Nephron progenitor cell (in vitro differentiated cells): Measurements from ENCODE around the gene EID3.

Source experiments
- DNase-seq: peaks from one replicate; pipeline ENCODE4 v3.0.0; 2021
- H3K27ac Mint-ChIP-seq: 2 replicates; pipeline ENCODE4 v1.8.0; 2021; ENCODE audit warnings: mild to moderate bottlenecking, moderate library complexity, mixed read lengths
- H3K27me3 Mint-ChIP-seq: 2 replicates; pipeline ENCODE4 v1.8.0; 2021; ENCODE audit warnings: mild to moderate bottlenecking, low read depth, mixed read lengths; ENCODE audit not compliant: poor library complexity
- H3K36me3 Mint-ChIP-seq: 2 replicates; pipeline ENCODE4 v1.8.0; 2021; ENCODE audit warnings: low read depth, mixed read lengths
- H3K4me1 Mint-ChIP-seq: 2 replicates; pipeline ENCODE4 v1.8.0; 2021; ENCODE audit warnings: mixed read lengths
- H3K4me3 Mint-ChIP-seq: 2 replicates; pipeline ENCODE4 v1.8.0; 2021; ENCODE audit warnings: mild to moderate bottlenecking, moderate library complexity, mixed read lengths
- H3K9me3 Mint-ChIP-seq: 2 replicates; pipeline ENCODE4 v1.8.0; 2021; ENCODE audit warnings: mild to moderate bottlenecking, moderate library complexity, mixed read lengths
- CTCF ChIP-seq: fragments of 200-600 bp; sonication (generic); IDR thresholded peaks from 2 replicates; pipeline ENCODE4 v1.5.0; 2021; ENCODE audit warnings: antibody characterized with exemption

Gene EID3

DNA sequence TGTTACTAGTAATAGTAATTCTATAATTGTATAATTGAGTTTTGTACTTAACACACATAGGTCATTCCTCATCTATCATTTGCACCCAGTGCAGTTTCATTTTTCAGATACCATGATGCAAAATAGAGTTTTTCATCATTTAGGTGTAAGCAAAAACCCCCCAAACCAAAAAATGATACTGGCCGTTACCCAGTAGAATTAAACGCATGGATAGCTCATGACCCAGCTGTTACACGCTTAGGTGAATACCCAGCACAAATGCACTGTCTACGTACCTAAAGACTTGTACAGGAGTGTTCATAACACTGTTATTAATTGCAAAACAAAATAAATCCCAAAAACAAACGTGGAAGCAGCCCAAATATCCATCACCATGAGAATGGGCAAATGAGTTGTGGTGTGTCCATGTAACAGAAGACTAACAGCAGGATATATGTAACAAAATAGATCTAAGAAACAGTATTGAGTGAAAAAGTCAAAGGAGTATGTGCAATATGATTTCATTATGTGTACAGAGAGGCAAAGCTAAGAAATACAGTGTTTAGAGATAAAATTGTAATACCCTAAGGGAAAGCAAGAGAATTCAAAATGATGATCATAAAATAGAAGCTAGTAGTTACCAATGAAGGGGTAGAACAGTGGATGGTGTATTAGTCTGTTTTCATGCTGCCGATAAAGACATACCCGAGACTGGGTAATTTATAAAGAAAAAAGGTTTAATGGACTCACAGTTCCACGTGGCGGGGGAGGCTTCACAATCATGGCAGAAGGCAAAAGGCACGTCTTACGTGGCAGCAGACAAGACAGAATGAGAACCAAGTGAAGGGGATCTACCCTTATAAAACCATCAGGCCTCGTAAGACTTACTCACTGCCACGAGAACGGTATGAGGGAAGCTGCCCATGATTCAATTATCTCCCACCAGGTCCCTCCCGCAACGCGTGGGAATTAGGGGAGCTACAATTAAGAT is 49.8 kb downstream of the EID3 start:
- H3K4me1 Mint-ChIP-seq = no peaks in the 10 kb centered on the region
- no peak overlapping the region for H3K4me3 Mint-ChIP-seq
- DNase-seq = no peak
- no peak for TF ChIP-seq CTCF
- no peaks in the 10 kb centered on the region for H3K9me3 Mint-ChIP-seq
- peaks cover 32% of the 10 kb centered on the region for H3K36me3 Mint-ChIP-seq
- H3K27me3 Mint-ChIP-seq = peaks cover 3% of the 10 kb centered on the region
- peak overlapping the region; percentile 17 for H3K27ac Mint-ChIP-seq

DNA sequence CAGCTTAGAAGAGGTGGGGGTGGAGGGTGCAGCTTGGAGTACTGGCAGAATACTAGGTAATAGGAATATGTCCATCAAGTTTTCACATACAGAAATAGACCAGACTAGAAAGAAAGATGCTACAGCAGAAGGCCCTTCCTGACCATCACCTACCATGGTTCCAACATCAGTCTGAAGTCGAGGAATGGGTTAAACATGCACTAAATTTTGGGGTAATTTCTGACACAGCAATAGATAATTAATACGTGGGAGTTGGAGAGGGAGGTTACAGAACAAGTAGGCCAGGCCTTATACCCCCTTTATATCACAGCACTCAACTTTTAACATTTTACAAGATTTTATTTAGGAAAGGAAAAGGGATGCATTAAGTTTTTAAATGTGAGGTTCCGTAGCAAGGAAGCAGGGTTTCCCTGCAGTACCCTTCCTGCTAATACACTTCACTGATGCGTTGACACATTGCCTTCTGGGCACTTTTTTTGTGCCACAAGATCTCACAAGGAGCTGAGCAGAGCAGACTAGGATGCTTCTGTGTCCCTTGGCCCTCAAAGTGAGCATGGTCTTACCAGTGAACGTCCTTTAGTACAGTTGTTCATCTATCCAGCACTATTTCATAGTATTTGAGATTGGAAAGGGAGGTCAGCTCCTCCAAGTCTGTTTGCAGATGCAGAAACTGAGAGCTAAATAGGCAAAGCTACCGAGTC is 50.8 kb downstream of the EID3 start:
- H3K9me3 Mint-ChIP-seq = peaks cover 2% of the 10 kb centered on the region
- no peaks in the 10 kb centered on the region for H3K4me1 Mint-ChIP-seq
- DNase-seq = no peak
- H3K27ac Mint-ChIP-seq = peak overlapping the region; percentile 9
- peaks cover 3% of the 10 kb centered on the region for H3K27me3 Mint-ChIP-seq
- TF ChIP-seq CTCF = no peak
- peaks cover 23% of the 10 kb centered on the region for H3K36me3 Mint-ChIP-seq
- no peak overlapping the region for H3K4me3 Mint-ChIP-seq
